ENCODE data around the gene TMPRSS11F. TPM values are rescaled to one million over a fixed set of nuclear protein-coding genes. Genes with fewer than 3 reads are reported as not detected.
"Not testable (repeated sequence)": the region's sequence is repeated elsewhere in the genome, so short reads cannot be mapped to it uniquely, and the experiment has no call there.

TMPRSS11F gene
- total RNA-seq: not detected in 2 replicates

- no peak for DNase-seq (ENCODE audit: low read depth)
- no peak within 1 kb of the TSS for H3K4me3 ChIP-seq (ENCODE audit: low read depth, low read length)
- TF ChIP-seq CTCF (IDR thresholded peaks at IDR 0.05; ENCODE audit: insufficient read depth, low read depth, low read length): no peak
These were observed at the start of gene TMPRSS11F for GRCh38 chr4:68129793-68130192. Gene TMPRSS11F (minus strand): TSS chr4:68129869. CDS start chr4:68129820, 49 bp downstream.

- no peak for DNase-seq (ENCODE audit: low read depth)
- no peak for TF ChIP-seq CTCF (IDR thresholded peaks at IDR 0.05; ENCODE audit: insufficient read depth, low read depth, low read length)
These were observed 47.2 kb upstream of the TMPRSS11F start for GRCh38 chr4:68176904-68177303.

GRCh38 chr4:68176500-68176899 lies 46.8 kb upstream of the TMPRSS11F start:
- H3K4me3 ChIP-seq (ENCODE audit: low read depth, low read length): no peak overlapping the region
- DNase-seq (ENCODE audit: low read depth): no peak
- TF ChIP-seq CTCF (IDR thresholded peaks at IDR 0.05; ENCODE audit: insufficient read depth, low read depth, low read length): peak; percentile 4

More at GRCh38 chr4:68176904-68177303, 47.2 kb upstream of the TMPRSS11F start:
- no peak overlapping the region for H3K4me3 ChIP-seq (ENCODE audit: low read depth, low read length)

GRCh38 chr4:68175562-68176155 lies 46.0 kb upstream of the TMPRSS11F start:
- TF ChIP-seq CTCF (IDR thresholded peaks at IDR 0.05; ENCODE audit: insufficient read depth, low read depth, low read length): peak; percentile 73
- DNase-seq (ENCODE audit: low read depth): peak; percentile 65
- no peak overlapping the region for H3K4me3 ChIP-seq (ENCODE audit: low read depth, low read length)

- not testable (repeated sequence) for DNase-seq (ENCODE audit: low read depth); H3K4me3 ChIP-seq (ENCODE audit: low read depth, low read length)
These were observed 44.7 kb upstream of the TMPRSS11F start for GRCh38 chr4:68174389-68174788.

- DNase-seq (ENCODE audit: low read depth); H3K4me3 ChIP-seq (ENCODE audit: low read depth, low read length): not testable (repeated sequence)
These were observed 42.5 kb upstream of the TMPRSS11F start for GRCh38 chr4:68172147-68172546.

- DNase-seq (ENCODE audit: low read depth): no peak
- no peak overlapping the region for H3K4me3 ChIP-seq (ENCODE audit: low read depth, low read length)
- TF ChIP-seq CTCF (IDR thresholded peaks at IDR 0.05; ENCODE audit: insufficient read depth, low read depth, low read length): no peak
These were observed 38.0 kb upstream of the TMPRSS11F start for GRCh38 chr4:68167706-68168105.

- TF ChIP-seq CTCF (IDR thresholded peaks at IDR 0.05; ENCODE audit: insufficient read depth, low read depth, low read length): no peak
These were observed 37.5 kb upstream of the TMPRSS11F start for GRCh38 chr4:68167166-68167565.

More at GRCh38 chr4:68167166-68167565, 37.5 kb upstream of the TMPRSS11F start:
- no peak overlapping the region for H3K4me3 ChIP-seq (ENCODE audit: low read depth, low read length)
- no peak for DNase-seq (ENCODE audit: low read depth)
